IMR-90 (cell line): Measurements from ENCODE around the gene CLDN14. TPM values are rescaled to one million over a fixed set of nuclear protein-coding genes. Genes with fewer than 3 reads are reported as not detected.

Experiments used
- ATAC-seq: fragments of 200-7000 bp; cut with Tn5 transposase; 2 replicates; pipeline ENCODE4 v1.9.1; 2020; ENCODE audit warnings: low read depth, mild to moderate bottlenecking, moderate library complexity
- BruUV-seq: library from RNA; stranded (reverse); fragments of 400-500 nt; replicated peaks from 2 replicates; lab custom pipeline; 2021; lab: Mats Ljungman, UMichigan
- CTCF ChIA-PET: fragments of 300-600 bp; formaldehyde crosslinking; extraction: SDS; loops from one replicate; lab custom pipeline; 2021; ENCODE audit warnings: antibody characterized with exemption; lab: Yijun Ruan, JAX
- POLR2A ChIA-PET: fragments of 300-600 bp; sonication (Branson Sonifier 250); formaldehyde crosslinking; loops from one replicate; lab custom pipeline; 2022; ENCODE audit warnings: antibody characterized with exemption; ENCODE audit not compliant: unreplicated experiment; lab: Charles Lee
- DNase-seq: peaks from one replicate; pipeline ENCODE4 v3.0.0; 2013
- H2AFZ ChIP-seq: replicated peaks from 2 replicates; pipeline ENCODE3; 2013; ENCODE audit warnings: low read length, mild to moderate bottlenecking; ENCODE audit not compliant: poor library complexity
- H2AK5ac ChIP-seq: 2 replicates; pipeline ENCODE4 v1.6.1; 2013; ENCODE audit warnings: low read depth, low read length, inconsistent platforms
- H2AK9ac ChIP-seq: replicated peaks from 2 replicates; pipeline ENCODE3; 2013; ENCODE audit warnings: mild to moderate bottlenecking, low read depth, low read length, moderate library complexity; ENCODE audit not compliant: poor library complexity
- H2BK120ac ChIP-seq: 2 replicates; pipeline ENCODE4 v1.6.1; 2013; ENCODE audit warnings: low read depth, low read length, inconsistent platforms
- H2BK15ac ChIP-seq: 3 replicates; pipeline ENCODE4 v1.6.1; 2013; ENCODE audit warnings: low read depth, low read length, inconsistent platforms
- H2BK20ac ChIP-seq: 2 replicates; pipeline ENCODE4 v1.6.1; 2013; ENCODE audit warnings: low read depth, mild to moderate bottlenecking, inconsistent platforms, low read length, moderate library complexity
- H2BK5ac ChIP-seq: 2 replicates; pipeline ENCODE4 v1.6.1; 2013; ENCODE audit warnings: mild to moderate bottlenecking, low read depth, low read length, inconsistent platforms; ENCODE audit not compliant: poor library complexity, severe bottlenecking
- H3K14ac ChIP-seq: replicated peaks from 2 replicates; pipeline ENCODE4 v1.6.1; 2013; ENCODE audit warnings: low read depth, low read length, inconsistent platforms
- H3K18ac ChIP-seq: 2 replicates; pipeline ENCODE4 v1.6.1; 2013; ENCODE audit warnings: low read depth, low read length, control low read depth
- H3K23ac ChIP-seq: 2 replicates; pipeline ENCODE4 v1.6.1; 2013; ENCODE audit warnings: low read depth, low read length, inconsistent platforms
- H3K27ac ChIP-seq: 2 replicates; pipeline ENCODE4 v1.5.1; 2013; ENCODE audit warnings: mild to moderate bottlenecking, control low read depth, low read length; ENCODE audit not compliant: insufficient read depth
- H3K27me3 ChIP-seq: 2 replicates; pipeline ENCODE4 v1.6.1; 2013; ENCODE audit warnings: low read length; ENCODE audit not compliant: control insufficient read depth, insufficient read depth
- H3K36me3 ChIP-seq: 2 replicates; pipeline ENCODE4 v1.6.1; 2013; ENCODE audit warnings: low read length, mixed read lengths; ENCODE audit not compliant: control insufficient read depth, insufficient read depth
- H3K4ac ChIP-seq: 2 replicates; pipeline ENCODE4 v1.6.1; 2013; ENCODE audit warnings: low read depth, low read length, inconsistent platforms
- H3K4me1 ChIP-seq: 2 replicates; pipeline ENCODE4 v1.6.1; 2013; ENCODE audit warnings: low read length, mixed read lengths; ENCODE audit not compliant: control insufficient read depth, insufficient read depth
- H3K4me2 ChIP-seq: 2 replicates; pipeline ENCODE4 v1.6.1; 2013; ENCODE audit warnings: low read depth, mild to moderate bottlenecking, control low read depth, low read length, moderate library complexity
- H3K4me3 ChIP-seq: 2 replicates; pipeline ENCODE4 v1.5.1; 2013; ENCODE audit warnings: low read depth, mild to moderate bottlenecking, control low read depth, low read length, moderate library complexity; ENCODE audit not compliant: insufficient read depth
- H3K56ac ChIP-seq: 2 replicates; pipeline ENCODE4 v1.6.1; 2013; ENCODE audit warnings: low read length, inconsistent platforms; ENCODE audit not compliant: insufficient read depth; ENCODE audit errors: extremely low read depth
- H3K79me1 ChIP-seq, 2 experiments: 2 replicates each; pipeline ENCODE4 v1.6.1; 2013; ENCODE audit warnings: low read length in 2 of 2, inconsistent platforms in 1 of 2, low read depth in 1 of 2
- H3K9ac ChIP-seq: 2 replicates; pipeline ENCODE4 v1.6.1; 2013; ENCODE audit warnings: low read depth, low read length, control low read depth
- H3K9me1 ChIP-seq: 2 replicates; pipeline ENCODE4 v1.6.1; 2013; ENCODE audit warnings: low read length, inconsistent platforms; ENCODE audit not compliant: insufficient read depth
- H3K9me3 ChIP-seq: 2 replicates; pipeline ENCODE4 v1.6.1; 2013; ENCODE audit warnings: low read length; ENCODE audit not compliant: control insufficient read depth, insufficient read depth
- H4K20me1 ChIP-seq: 2 replicates; pipeline ENCODE4 v1.6.1; 2013; ENCODE audit warnings: low read length, inconsistent platforms; ENCODE audit not compliant: insufficient read depth
- H4K5ac ChIP-seq: 2 replicates; pipeline ENCODE4 v1.6.1; 2013; ENCODE audit warnings: mild to moderate bottlenecking, low read depth, low read length, control low read depth
- H4K8ac ChIP-seq, 2 experiments: 2 replicates each; pipeline ENCODE4 v1.6.1; 2013; ENCODE audit warnings: low read depth in 2 of 2, low read length in 2 of 2, control low read depth in 1 of 2, inconsistent platforms in 1 of 2
- H4K91ac ChIP-seq: 2 replicates; pipeline ENCODE4 v1.6.1; 2013; ENCODE audit warnings: low read depth, low read length, inconsistent platforms; ENCODE audit not compliant: insufficient read depth
- BHLHE40 ChIP-seq: fragments of 150-350 bp; IDR thresholded peaks from 2 replicates; pipeline ENCODE4 v1.6.1; 2016; ENCODE audit warnings: mild to moderate bottlenecking, low read depth, low read length
- MXI1 ChIP-seq: IDR thresholded peaks from 2 replicates; pipeline ENCODE4 v1.6.1; 2012; ENCODE audit warnings: low read depth, mild to moderate bottlenecking, low read length, moderate library complexity, borderline replicate concordance
- NFE2L2 ChIP-seq: fragments of 150-350 bp; IDR thresholded peaks from 2 replicates; pipeline ENCODE4 v1.6.1; 2016; ENCODE audit warnings: low read depth, mild to moderate bottlenecking, low read length
- RAD21 ChIP-seq: IDR thresholded peaks from 2 replicates; pipeline ENCODE4 v1.6.1; 2012; ENCODE audit warnings: low read length, improper control_type of control experiment
- RCOR1 ChIP-seq: IDR thresholded peaks from 2 replicates; pipeline ENCODE4 v1.6.1; 2012; ENCODE audit warnings: mild to moderate bottlenecking, low read length, improper control_type of control experiment; ENCODE audit not compliant: insufficient replicate concordance
- RFX5 ChIP-seq: IDR thresholded peaks from 2 replicates; pipeline ENCODE4 v1.8.0; 2012; ENCODE audit warnings: low read depth, mild to moderate bottlenecking, low read length, moderate library complexity
- SMC3 ChIP-seq: fragments of 150-350 bp; IDR thresholded peaks from 2 replicates; pipeline ENCODE4 v1.6.1; 2016; ENCODE audit warnings: low read depth, mild to moderate bottlenecking, antibody characterized with exemption, low read length, moderate library complexity
- USF2 ChIP-seq: fragments of 150-350 bp; IDR thresholded peaks from 2 replicates; pipeline ENCODE4 v1.6.1; 2017; ENCODE audit warnings: mild to moderate bottlenecking, antibody characterized with exemption, low read length, low read depth
- WGBS, 2 experiments: methylation state at CpG; one replicate each; pipeline versions ENCODE4 v1.1.5 to v1.1.7; 2013; ENCODE audit warnings: missing lambda C conversion rate in 2 of 2; ENCODE audit not compliant: insufficient read length in 1 of 2; ENCODE audit errors: extremely low coverage in 2 of 2; 5-methylcytosine and 5-hydroxymethylcytosine counted together
- dilution Hi-C: fragments of 300-500 bp; cut with HindIII; formaldehyde crosslinking; loops from one replicate; pipeline ENCODE4 v1.14.3; 2018; ENCODE audit warnings: low sequenced_read_pairs; ENCODE audit not compliant: unreplicated experiment
- in situ Hi-C: fragments of 300-500 bp; cut with MboI; formaldehyde crosslinking; loops from 3 replicates; pipeline ENCODE4 v1.14.3; 2019; ENCODE audit warnings: low sequenced_read_pairs, inconsistent platforms, mixed read lengths
- intact Hi-C: fragments of 100-400 bp; cut with micrococcal nuclease; formaldehyde crosslinking; loops from 2 replicates; pipeline ENCODE4 v1.10.0; 2022
- polyA plus RNA-seq, 3 experiments: library from polyadenylated mRNA; depleted of rRNA; stranded (reverse); fragments of >200 nt; gene quantifications; 2 replicates each; pipeline ENCODE4 v1.2.3, GENCODE V29; 2012; ENCODE audit warnings: low replicate concordance in 1 of 3
- total RNA-seq: library from RNA; depleted of rRNA; stranded (reverse); fragments of >200 nt; gene quantifications from 2 replicates; pipeline ENCODE4 v1.2.3, GENCODE V29; 2012
- TF ChIP-seq, protein P1 (sequence below): fragments of 150-350 bp; IDR thresholded peaks from 2 replicates; pipeline ENCODE4 v1.6.1; 2016; ENCODE audit warnings: low read depth, mild to moderate bottlenecking, low read length, moderate library complexity, borderline replicate concordance
- TF ChIP-seq, protein P2 (sequence below): conservative IDR thresholded peaks from 2 replicates; pipeline ENCODE4 v1.5.1; 2012; ENCODE audit warnings: mild to moderate bottlenecking, low read depth, low read length, improper control_type of control experiment

Gene CLDN14
- total and polyA plus RNA-seq, 2 of the 4 experiments (the other 2 are of a cell fraction): not detected

DNA sequence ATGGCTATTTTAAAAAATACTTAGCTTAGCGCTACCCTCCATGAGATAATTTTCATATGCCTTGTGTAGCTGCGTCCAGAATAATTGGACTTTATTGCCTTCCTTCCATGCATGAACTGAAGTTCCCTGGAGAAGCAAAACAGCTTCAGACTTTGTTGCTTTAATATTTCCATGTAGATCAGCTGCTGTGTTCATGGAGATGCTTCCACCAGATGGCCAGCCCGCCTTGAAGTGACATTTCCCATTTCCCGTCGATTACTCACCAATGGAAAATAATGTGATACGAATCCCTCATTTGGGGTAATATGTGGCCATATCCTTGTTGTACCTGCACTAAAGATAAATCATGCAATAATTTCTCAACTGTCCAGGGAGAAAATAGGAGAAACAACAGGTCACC is 47.4 kb upstream of the CLDN14 start:
- POLR2A ChIA-PET: no interaction called here
- 80% methylated on average over 1 of the region's 6 CpGs; no CpG with 5 or more reads in 1 of the 2 experiments for WGBS, 2 experiments
- no peak overlapping the region for H2BK120ac ChIP-seq
- no peak overlapping the region for H4K91ac ChIP-seq
- DNase-seq (no peak), ATAC-seq (no peak)
- no peak overlapping the region for H2BK15ac ChIP-seq
- H3K4me1 ChIP-seq: no peaks in the 10 kb centered on the region
- H4K20me1 ChIP-seq: no peaks in the 10 kb centered on the region
- H2BK20ac ChIP-seq: no peak overlapping the region
- H3K36me3 ChIP-seq: no peaks in the 10 kb centered on the region
- intact Hi-C loops: no loop called here
- H3K27me3 ChIP-seq: peaks cover 63% of the 10 kb centered on the region
- BruUV-seq: no TSS peak
- H3K23ac ChIP-seq: no peak overlapping the region
- no peaks in the 10 kb centered on the region for H3K9me3 ChIP-seq
- CTCF ChIA-PET: interaction anchor here (1.0 kb wide), 1 partner anchor 390 kb away, joined by 3 read pairs; no protein-coding TSS in a partner anchor
- H3K18ac ChIP-seq: no peak overlapping the region
- H3K9me1 ChIP-seq: no peaks in the 10 kb centered on the region
- no peak overlapping the region for H2BK5ac ChIP-seq
- no peak overlapping the region for H3K9ac ChIP-seq
- H3K4me3 ChIP-seq: no peak overlapping the region
- no peak overlapping the region for H3K4me2 ChIP-seq
- no peak overlapping the region for H2AK5ac ChIP-seq
- H3K4ac ChIP-seq: no peak overlapping the region
- TF ChIP-seq BHLHE40: no peak
- TF ChIP-seq, protein P1, sequence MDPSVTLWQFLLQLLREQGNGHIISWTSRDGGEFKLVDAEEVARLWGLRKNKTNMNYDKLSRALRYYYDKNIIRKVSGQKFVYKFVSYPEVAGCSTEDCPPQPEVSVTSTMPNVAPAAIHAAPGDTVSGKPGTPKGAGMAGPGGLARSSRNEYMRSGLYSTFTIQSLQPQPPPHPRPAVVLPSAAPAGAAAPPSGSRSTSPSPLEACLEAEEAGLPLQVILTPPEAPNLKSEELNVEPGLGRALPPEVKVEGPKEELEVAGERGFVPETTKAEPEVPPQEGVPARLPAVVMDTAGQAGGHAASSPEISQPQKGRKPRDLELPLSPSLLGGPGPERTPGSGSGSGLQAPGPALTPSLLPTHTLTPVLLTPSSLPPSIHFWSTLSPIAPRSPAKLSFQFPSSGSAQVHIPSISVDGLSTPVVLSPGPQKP: no peak
- TF ChIP-seq SMC3: no peak
- TF ChIP-seq USF2: no peak
- no peak for TF ChIP-seq RAD21
- TF ChIP-seq RFX5: no peak
- TF ChIP-seq NFE2L2: no peak
- no peak for TF ChIP-seq MXI1
- no peak for TF ChIP-seq RCOR1
- TF ChIP-seq, protein P2, sequence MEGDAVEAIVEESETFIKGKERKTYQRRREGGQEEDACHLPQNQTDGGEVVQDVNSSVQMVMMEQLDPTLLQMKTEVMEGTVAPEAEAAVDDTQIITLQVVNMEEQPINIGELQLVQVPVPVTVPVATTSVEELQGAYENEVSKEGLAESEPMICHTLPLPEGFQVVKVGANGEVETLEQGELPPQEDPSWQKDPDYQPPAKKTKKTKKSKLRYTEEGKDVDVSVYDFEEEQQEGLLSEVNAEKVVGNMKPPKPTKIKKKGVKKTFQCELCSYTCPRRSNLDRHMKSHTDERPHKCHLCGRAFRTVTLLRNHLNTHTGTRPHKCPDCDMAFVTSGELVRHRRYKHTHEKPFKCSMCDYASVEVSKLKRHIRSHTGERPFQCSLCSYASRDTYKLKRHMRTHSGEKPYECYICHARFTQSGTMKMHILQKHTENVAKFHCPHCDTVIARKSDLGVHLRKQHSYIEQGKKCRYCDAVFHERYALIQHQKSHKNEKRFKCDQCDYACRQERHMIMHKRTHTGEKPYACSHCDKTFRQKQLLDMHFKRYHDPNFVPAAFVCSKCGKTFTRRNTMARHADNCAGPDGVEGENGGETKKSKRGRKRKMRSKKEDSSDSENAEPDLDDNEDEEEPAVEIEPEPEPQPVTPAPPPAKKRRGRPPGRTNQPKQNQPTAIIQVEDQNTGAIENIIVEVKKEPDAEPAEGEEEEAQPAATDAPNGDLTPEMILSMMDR: no peak
- no peaks in the 10 kb centered on the region for H3K79me1 ChIP-seq
- H2AK9ac ChIP-seq: no peak overlapping the region
- no peak overlapping the region for H2AFZ ChIP-seq
- no peak overlapping the region for H3K27ac ChIP-seq
- in situ Hi-C loops: no loop called here
- H3K14ac ChIP-seq: no peak overlapping the region
- dilution Hi-C loops: no loop called here
- H3K56ac ChIP-seq: no peak overlapping the region
- H4K8ac ChIP-seq: no peak overlapping the region
- no peak overlapping the region for H4K5ac ChIP-seq
